HG03439 (cell line): ENCODE results near the gene LRP2BP.
"Not testable (repeated sequence)": the region's sequence is repeated elsewhere in the genome, so short reads cannot be mapped to it uniquely, and the experiment has no call there.

Experiments used
- ATAC-seq: cut with Tn5 transposase; IDR thresholded peaks from one replicate; pipeline ENCODE4 v1.9.1; 2021; ENCODE audit warnings: mild to moderate bottlenecking, moderate library complexity; ENCODE audit not compliant: unreplicated experiment

The LRP2BP gene

GRCh38 chr4:185329879-185330510 is 65.7 kb downstream of the LRP2BP start:
- ATAC-seq, result not testable (repeated sequence)

- ATAC-seq, result no peak
These were observed 67.1 kb downstream of the LRP2BP start for GRCh38 chr4:185328586-185328985.

GRCh38 chr4:185325721-185326120 is 70.0 kb downstream of the LRP2BP start:
- not testable (repeated sequence) for ATAC-seq

GRCh38 chr4:185324361-185324760 is 71.4 kb downstream of the LRP2BP start:
- ATAC-seq, result not testable (repeated sequence)

DNA sequence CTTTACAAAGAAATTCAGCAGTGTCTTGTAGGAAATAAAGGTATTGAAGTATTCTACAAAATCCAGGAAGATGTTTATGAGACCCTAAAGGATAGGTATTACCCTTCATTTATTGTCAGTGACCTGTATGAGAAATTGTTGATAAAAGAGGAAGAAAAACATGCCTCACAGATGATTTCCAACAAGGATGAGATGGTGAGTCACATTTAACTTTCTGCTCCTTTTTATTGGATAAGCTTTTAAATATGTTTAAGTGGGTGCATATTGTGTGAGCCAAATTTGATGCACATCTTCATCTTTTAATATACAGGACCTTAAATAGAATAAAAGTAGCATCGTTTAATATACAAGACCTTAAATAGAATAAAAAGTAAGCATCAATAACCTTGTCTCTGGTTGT is 72.1 kb downstream of the LRP2BP start:
- no peak for ATAC-seq

GRCh38 chr4:185322803-185323202 is 72.9 kb downstream of the LRP2BP start:
- no peak for ATAC-seq

DNA sequence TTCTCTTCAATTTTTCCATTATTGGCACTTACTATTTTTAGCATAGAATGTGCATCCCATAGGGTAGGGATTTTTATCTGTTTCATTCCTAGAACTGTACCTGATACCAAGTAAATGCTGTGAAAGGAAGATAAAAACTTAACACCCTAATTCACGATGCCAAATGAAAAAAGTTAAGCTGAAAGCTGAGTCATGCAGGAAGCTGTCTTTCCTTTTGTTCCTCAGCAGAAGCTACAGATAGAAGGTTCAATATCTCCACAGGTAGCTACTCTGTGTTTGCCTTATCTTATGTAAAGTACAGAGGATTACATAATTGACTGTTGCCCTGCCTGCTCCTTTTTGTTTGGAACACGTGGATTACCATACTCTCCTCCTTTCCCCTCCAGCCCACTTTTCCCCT is 77.0 kb downstream of the LRP2BP start:
- no peak for ATAC-seq

DNA sequence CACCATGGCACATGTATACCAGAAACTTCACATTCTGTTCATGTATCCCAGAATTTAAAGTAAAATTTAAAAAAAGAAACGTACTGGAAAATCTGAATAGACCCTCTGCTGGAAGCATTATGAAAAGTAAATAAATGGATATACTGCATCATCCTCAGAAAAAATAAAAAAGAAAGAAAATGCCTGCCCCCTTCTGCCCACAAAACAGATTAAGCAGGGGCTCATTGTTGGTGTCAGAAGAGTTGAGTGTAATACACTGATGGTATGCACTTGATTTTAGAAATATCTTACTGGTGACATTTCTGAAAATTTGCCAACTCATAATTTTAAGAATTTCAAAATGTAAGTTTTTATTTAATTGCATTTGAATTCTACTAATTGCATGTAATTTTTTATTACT is 77.8 kb downstream of the LRP2BP start:
- ATAC-seq, result no peak

DNA sequence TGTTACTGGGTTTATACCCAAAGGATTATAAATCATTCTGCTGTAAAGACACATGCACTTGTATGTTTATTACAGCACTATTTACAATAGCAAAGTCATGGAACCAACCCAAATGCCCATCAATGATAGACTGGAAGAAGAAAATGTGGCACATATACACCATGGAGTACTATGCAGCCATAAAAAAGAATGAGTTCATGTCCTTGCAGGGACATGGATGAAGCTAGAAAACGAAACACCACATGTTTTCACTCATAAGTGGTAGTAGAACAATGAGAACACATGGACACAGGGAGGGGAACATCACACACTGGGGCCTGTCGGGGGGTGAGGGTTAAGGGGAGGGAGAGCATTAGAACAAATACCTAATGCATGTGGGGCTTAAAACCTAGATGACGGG is 78.3 kb downstream of the LRP2BP start:
- ATAC-seq, result not testable (repeated sequence)
